HepG2 (cell line): Measurements from ENCODE around the gene OVCA2. TPM values are rescaled to one million over a fixed set of nuclear protein-coding genes. Genes with fewer than 3 reads are reported as not detected.

ENCODE experiments used
- CCDC6 ChIP-seq: sonication (generic); formaldehyde crosslinking; IDR thresholded peaks from 2 replicates; pipeline ENCODE4 v1.8.1; 2022; ENCODE audit warnings: mild to moderate bottlenecking, missing genetic modification reagents, moderate library complexity
- HDAC1 ChIP-seq: sonication (generic); formaldehyde crosslinking; IDR thresholded peaks from 2 replicates; pipeline ENCODE4 v1.5.1; 2020; ENCODE audit warnings: mild to moderate bottlenecking, missing genetic modification reagents
- HNF4A ChIP-seq: sonication (generic); formaldehyde crosslinking; IDR thresholded peaks from 2 replicates; pipeline ENCODE4 v1.4.0; 2020; ENCODE audit warnings: missing genetic modification reagents
- ZBTB14 ChIP-seq: sonication (generic); formaldehyde crosslinking; IDR thresholded peaks from 2 replicates; pipeline ENCODE4 v1.4.0; 2020; ENCODE audit warnings: missing genetic modification reagents
- ZNF138 ChIP-seq: sonication (generic); formaldehyde crosslinking; IDR thresholded peaks from 2 replicates; pipeline ENCODE4 v1.5.0; 2020; ENCODE audit warnings: mild to moderate bottlenecking, low read depth, missing genetic modification reagents
- ZNF782 ChIP-seq: sonication (generic); formaldehyde crosslinking; IDR thresholded peaks from 2 replicates; pipeline ENCODE4 v1.4.0; 2020; ENCODE audit warnings: missing genetic modification reagents, mild to moderate bottlenecking, borderline replicate concordance
- polyA plus RNA-seq, 8 experiments: library from polyadenylated mRNA; depleted of rRNA in 3 of 8; stranded (reverse) in 7 of 8; unstranded in 1 of 8; fragments of >200 nt; fragmentation: Illumina TruSeq in 4 of 8; extraction: Trizol in 4 of 8; gene quantifications; 2 replicates each; pipeline versions ENCODE4 v1.2.1 to v1.2.3, GENCODE V29; 2011 to 2016; ENCODE audit warnings: low read depth in 4 of 8, missing spikeins in 1 of 8, mixed read lengths in 1 of 8; ENCODE audit not compliant: insufficient read depth in 1 of 8
- total RNA-seq, 5 experiments: library from RNA; depleted of rRNA; stranded (reverse); fragments of >200 nt; fragmentation: Illumina TruSeq; extraction: Trizol; gene quantifications; 2 replicates each; pipeline ENCODE4 v1.2.3, GENCODE V29; 2016; ENCODE audit warnings: low read depth in 1 of 5
- TF ChIP-seq, protein P1 (sequence below): IDR thresholded peaks from 2 replicates; pipeline ENCODE4 v1.6.1; 2016; ENCODE audit warnings: low read depth, missing genetic modification reagents, missing compliant biosample characterization

Gene OVCA2
- total and polyA plus RNA-seq, 2 of the 13 experiments (the other 11 are each of a cell fraction or from before 2014, with no cell fraction given): 23.7 to 28.2 TPM

- no peak for TF ChIP-seq HDAC1 (CRISPR knock-in tag)
- TF ChIP-seq ZNF782 (CRISPR knock-in tag): no peak
- TF ChIP-seq, protein P1, sequence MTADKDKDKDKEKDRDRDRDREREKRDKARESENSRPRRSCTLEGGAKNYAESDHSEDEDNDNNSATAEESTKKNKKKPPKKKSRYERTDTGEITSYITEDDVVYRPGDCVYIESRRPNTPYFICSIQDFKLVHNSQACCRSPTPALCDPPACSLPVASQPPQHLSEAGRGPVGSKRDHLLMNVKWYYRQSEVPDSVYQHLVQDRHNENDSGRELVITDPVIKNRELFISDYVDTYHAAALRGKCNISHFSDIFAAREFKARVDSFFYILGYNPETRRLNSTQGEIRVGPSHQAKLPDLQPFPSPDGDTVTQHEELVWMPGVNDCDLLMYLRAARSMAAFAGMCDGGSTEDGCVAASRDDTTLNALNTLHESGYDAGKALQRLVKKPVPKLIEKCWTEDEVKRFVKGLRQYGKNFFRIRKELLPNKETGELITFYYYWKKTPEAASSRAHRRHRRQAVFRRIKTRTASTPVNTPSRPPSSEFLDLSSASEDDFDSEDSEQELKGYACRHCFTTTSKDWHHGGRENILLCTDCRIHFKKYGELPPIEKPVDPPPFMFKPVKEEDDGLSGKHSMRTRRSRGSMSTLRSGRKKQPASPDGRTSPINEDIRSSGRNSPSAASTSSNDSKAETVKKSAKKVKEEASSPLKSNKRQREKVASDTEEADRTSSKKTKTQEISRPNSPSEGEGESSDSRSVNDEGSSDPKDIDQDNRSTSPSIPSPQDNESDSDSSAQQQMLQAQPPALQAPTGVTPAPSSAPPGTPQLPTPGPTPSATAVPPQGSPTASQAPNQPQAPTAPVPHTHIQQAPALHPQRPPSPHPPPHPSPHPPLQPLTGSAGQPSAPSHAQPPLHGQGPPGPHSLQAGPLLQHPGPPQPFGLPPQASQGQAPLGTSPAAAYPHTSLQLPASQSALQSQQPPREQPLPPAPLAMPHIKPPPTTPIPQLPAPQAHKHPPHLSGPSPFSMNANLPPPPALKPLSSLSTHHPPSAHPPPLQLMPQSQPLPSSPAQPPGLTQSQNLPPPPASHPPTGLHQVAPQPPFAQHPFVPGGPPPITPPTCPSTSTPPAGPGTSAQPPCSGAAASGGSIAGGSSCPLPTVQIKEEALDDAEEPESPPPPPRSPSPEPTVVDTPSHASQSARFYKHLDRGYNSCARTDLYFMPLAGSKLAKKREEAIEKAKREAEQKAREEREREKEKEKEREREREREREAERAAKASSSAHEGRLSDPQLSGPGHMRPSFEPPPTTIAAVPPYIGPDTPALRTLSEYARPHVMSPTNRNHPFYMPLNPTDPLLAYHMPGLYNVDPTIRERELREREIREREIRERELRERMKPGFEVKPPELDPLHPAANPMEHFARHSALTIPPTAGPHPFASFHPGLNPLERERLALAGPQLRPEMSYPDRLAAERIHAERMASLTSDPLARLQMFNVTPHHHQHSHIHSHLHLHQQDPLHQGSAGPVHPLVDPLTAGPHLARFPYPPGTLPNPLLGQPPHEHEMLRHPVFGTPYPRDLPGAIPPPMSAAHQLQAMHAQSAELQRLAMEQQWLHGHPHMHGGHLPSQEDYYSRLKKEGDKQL (CRISPR knock-in tag): no peak
- TF ChIP-seq CCDC6 (CRISPR knock-in tag): no peak
- TF ChIP-seq ZNF138 (CRISPR knock-in tag): 0 out of 2 replicates have a peak, but pooled peaks have one; percentile 69
- TF ChIP-seq HNF4A (CRISPR knock-in tag): 0 out of 2 replicates have a peak, but pooled peaks have one; percentile 4
- TF ChIP-seq ZBTB14 (CRISPR knock-in tag): no peak
Observed at GRCh38 chr17:1999557-2000251, 42.1 kb upstream of the OVCA2 start (continued).
